COLO668 (cell line): ENCODE data around the gene SMOC2.

Experiments used
- DNase-seq: peaks from one replicate; lab custom pipeline; 2025; ENCODE audit not compliant: unreplicated experiment; lab: John Stamatoyannopoulos, UW

Gene SMOC2, protein sequence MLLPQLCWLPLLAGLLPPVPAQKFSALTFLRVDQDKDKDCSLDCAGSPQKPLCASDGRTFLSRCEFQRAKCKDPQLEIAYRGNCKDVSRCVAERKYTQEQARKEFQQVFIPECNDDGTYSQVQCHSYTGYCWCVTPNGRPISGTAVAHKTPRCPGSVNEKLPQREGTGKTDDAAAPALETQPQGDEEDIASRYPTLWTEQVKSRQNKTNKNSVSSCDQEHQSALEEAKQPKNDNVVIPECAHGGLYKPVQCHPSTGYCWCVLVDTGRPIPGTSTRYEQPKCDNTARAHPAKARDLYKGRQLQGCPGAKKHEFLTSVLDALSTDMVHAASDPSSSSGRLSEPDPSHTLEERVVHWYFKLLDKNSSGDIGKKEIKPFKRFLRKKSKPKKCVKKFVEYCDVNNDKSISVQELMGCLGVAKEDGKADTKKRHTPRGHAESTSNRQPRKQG

DNA sequence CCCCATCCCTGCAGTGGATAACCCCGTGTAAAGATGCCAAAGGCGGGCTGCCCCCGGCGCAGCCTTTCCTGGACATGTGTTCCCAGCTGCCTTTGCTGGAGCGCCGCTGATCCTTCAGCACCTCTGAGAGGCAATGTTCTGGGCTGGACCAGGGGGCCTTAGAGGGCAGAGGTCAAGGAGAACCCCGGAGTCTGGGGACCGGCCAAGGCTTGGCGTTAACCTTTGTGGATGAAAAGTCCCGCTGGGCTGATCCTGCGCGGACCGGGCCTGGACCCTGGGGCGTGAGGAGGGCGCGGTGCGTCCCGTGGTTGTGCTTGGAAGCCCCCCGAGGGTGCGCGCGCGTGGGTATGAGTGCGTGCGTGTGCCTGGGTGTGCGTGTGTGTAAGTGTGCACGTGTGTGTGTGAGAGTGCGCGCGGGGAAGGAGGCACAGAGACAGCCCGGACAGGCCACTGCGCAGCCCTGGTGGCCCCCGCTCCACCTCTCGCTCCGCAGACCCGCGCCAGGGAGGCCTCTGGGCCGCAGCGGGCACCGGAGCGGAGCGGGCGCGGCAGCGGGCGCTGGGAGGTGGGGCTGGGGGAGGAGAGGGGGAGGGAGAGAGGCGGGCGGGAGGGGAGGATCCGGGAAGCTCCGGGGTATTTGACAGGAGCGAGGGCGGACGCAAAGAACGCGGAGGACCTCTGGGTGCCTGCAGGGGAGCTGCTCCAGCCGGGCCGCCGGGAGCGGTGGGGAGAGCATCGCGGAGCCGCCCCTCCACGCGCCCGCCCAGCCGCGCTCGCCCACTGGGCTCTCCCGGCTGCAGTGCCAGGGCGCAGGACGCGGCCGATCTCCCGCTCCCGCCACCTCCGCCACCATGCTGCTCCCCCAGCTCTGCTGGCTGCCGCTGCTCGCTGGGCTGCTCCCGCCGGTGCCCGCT is at the start of gene SMOC2:
TSS of gene SMOC2 (plus strand) at position 665 of the 914 bp plus-strand sequence. CDS start at position 852, 187 bp downstream.
- DNase-seq = peak; percentile 73

DNA sequence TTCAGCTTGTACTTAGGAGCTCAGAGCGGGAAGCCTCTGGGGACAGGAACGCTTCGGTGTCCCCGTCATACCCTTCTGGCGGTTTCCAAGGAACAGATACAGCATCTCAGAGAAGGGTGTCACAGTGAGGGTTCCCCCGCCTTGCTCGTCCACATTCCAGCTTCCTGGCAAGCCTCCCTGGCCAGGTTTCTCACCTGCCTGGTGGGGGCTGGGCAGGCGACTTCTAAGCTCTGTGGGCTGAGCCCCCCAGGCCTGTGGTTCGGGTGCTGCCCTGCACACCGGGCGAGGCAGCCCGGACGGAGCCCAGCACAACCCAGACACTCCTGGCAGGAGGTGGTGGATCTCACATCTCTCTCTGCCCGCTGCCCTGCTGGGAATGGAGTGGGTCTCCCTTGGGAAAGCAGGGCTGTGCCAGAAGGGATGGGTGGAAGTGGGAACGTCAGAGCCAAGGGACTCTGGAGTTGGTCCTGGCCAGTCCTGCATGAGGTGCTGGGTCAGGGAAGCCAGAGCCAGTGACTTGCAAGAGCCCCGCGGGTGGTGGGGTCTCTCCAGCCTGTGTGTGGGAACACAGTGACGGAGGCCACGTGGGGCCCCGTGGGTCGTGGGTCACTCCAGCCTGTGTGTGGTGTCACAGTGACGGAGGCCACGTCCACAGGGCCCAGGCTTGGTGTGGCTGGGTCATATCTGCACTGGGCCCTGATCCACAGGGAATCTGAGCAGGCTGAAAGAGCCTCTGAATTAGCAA is 47.7 kb upstream of the SMOC2 start:
- DNase-seq = no peak

DNA sequence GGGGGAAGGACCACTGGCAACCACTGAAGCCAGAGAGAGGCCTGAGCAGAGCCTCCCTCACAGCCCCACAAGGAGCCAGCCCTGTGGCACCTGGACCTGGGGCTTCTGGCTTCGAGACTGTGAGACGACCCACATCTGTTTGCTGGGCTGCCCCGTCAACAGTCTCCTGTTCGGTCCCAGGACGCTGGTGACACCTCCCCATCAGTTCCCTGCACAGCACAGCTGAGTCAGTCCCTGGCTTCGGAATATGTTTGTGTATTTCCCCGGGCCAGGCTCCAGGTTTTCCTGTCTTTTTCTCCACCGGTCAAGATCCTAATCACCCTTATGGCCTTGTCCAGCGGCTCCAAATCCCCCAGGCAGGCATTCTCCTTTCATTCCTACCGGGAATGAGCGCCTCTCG is 46.4 kb upstream of the SMOC2 start:
- no peak for DNase-seq

DNA sequence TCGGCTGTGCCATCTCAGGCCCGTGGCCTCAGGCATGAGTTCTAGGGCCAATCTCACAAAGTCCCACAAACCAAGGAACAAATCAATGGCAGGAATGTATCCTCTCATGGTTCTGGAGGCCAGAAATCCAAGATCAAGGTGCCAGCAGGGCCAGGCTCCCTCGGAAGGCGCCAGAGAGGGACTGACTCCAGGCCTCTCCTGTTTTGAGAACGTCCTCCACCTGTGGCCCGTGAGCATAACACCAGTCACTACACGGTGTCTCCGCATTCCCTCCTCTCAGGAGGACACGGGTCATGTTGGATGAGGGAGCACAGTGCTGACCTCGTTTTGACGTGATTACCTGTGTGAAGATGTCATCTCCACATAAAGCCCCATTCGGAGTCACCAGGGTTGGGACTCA is 45.0 kb upstream of the SMOC2 start:
- DNase-seq = no peak

DNA sequence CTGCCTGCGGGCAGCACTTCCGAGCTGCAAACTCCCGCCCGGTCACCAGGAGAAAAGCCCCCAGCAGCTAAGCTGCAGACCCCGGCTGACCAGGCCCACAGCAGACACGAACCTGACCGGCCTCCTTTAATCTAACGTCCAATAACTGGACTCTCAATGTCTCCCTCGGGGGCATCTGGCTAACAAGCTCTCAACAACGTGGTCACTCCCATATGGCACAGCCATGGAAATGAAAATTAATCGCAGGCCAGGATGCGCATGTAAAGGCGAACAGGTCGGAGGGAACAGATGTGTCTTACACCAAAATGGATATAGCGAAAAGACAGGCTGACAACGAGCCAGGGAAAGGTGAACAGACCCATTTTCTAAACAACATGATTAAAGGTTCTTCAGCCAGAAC is 44.4 kb upstream of the SMOC2 start:
- DNase-seq = no peak

DNA sequence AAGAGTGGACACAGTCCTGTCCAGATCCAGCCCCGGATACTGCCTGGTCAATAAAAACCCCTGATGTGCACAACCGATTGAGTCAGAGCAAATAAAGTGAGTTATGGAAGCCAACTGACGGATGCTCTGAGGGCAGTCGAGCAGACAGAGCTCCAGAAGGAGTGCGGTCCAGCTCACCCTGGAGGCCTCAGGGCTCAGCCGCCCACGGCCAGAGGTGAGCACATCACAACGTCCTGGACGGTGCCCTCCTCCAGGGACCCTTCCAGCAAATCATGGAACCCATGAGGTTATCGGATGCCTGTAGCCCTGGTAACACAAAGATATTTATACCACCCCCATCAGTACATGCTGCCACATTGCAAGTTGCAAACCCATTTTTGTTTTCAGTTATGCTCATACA is 44.0 kb upstream of the SMOC2 start:
- DNase-seq = no peak

DNA sequence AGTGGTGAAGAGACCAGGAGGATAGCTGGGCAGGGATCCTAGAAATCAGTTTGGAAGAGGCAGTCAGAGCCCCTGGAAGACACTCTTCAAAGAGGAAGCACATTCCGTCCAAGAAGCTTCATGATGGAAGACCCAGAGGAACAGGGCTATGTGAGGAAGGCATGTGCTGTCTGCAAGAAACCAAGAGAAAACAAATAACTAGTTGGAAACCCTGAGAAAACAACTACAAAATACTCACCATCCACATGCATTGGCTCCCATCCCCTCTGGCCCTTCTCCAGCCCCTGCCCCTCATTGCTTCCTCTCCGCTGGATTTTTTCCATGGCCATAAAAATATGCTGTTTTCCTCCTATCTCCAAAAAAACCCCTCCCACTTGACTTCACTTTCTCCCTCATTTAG is 40.9 kb upstream of the SMOC2 start:
- DNase-seq = no peak

DNA sequence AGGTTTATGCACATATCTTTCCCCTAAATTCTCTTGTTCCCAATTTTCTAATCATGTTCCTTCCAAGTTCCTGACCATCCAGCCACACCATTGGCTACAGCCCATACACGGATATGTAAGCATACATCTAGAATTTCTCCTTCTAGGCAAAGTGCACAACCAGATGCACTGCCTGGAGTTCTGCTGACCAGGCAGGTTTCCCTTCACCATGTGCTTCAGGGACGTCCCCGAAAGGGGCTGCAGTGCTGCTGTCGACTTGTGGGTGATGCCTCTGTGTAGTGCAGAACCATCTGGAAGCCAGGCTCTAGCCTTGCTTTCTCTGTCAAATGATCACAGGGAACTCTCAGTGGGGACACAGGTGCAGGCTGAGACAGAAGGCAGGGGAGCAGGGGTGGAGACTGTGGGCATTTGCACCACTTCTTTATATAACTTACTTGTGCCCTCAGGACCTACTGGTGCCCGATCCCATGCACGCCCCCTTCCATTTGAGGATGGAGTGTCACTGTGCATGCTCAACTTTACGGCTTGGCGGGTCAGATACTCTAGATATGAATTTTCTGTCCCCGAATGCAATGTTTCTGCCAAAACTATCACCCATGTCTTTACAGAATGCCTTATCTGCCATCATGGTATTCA is 37.5 kb upstream of the SMOC2 start:
- no peak for DNase-seq

DNA sequence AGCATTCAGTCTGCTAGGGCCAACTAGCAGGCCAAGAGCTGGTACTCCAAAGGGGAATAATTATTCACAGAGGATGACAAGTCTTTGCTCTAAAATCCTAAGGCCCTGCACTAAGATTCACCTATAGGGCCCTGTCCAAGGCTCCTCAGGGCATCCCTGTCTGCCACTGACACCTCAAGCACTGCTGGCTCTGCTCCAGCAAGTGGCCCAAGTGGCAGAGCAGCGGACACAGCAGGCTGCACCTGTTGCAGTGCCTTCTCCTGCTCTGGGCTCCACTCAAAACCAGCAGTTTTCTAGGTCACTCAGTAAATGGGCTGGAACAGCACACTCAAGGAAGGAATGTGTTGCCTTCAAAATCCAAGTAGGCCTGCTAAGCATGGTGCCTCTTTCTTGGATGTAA is 36.4 kb upstream of the SMOC2 start:
- DNase-seq = no peak

DNA sequence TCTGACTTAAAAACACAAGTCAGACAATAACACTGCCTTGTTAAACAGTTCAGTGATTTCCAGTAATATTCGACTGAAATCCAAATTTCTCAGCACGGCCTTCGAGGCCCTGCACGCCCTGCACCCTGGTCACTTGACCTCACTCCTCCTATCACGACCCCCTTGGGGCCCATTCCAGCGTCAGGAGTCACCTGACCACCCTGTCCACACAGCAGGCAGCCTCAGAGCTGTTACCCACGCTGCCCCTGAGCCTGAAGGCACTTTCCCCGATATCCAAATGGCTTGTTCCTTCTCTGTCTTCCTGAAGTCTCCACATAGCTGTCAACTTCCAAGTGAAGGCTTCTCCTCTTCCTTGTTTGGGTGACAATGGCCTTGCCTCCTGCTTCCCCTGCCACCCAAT is 33.1 kb upstream of the SMOC2 start:
- no peak for DNase-seq

DNA sequence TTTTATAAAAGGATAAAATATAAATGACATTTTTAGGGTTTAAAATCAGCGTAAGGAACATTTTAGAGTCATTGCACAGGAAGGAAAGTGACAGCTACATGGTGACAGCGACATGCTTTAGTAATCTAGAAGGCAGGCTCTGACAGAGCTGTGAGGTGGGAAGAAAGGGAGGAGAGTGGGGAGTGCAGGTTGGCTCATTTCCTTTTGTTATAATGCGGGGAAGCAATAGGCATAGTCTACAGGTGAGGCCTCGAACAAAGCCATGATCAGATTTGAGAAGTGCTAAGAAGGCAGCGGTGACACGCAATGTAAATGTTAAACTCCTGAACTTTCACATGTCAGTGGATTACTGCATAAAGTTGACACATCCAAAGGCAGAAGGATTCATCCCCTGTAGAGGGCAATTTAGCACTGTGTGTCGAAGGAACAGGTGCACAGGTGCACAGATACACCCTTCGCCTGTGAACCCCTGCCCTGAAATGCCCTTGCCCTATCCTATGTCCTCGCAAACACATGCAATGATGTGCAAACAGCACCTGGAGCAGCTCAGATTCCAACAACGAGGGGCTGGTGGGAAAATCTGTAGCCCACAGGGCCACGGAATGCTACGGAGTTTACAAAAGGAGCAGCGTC is 32.4 kb upstream of the SMOC2 start:
- peak; percentile 10 for DNase-seq

DNA sequence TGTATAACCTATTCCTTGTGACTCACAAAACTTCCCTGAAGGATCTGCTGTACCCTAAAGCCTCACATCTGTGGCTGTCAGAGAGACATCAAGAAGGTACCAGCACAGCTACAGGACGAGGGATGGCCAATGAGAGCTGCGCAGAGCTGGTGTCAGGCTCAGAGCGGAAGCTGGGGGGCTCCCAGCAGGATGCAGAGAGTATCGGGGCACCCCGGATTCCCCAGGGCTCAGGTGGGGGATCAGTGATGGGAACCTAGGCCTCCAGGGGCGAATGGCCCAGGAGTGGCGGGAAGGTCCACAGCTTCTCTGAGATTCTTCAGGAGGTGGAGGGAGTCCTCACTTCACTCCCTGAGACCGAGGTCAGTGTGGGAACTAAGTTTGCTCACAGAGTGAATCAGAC is 30.9 kb upstream of the SMOC2 start:
- DNase-seq = no peak

DNA sequence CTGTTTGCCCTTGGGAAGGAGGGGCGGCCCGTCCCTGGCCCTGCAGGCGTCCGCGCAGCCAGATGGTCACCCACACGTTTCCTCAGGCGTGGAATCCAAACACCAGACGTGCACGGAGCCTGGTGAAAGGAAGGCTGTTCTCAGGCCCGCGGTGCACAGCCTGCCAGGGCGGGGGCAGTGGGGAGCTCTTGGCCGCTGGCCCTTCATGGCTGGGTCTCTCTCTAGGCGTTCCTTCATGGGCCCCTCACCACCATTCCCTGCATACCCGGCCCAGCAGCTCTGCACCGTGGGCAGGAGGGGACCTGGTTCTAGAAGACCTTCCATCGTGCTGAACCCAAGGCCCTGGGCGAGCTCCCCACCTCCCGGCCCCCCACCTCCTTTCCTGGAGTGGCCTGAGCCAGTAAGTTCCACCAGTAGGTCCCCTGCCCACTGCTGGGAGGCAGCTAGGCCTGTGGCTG is 30.4 kb upstream of the SMOC2 start:
- DNase-seq = no peak

DNA sequence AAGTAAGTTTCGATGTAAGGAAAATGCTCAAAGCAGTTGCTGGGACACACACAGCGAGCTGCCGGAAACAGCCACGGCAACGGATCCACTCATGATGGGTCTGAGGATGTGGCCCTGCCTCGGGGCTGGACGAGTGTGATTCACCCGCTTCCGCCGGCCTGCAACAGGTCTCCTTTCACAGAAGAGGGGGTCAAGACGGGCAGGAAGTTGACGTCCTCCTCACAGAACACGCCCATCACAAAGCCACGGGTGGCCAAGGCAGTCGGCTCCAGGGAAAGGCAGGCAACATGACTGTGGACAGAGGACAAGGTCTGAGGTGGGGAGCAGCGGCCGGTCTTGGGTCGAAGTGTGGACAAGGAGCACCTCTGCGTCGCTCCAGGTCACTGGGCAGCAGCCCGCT is 29.9 kb upstream of the SMOC2 start:
- DNase-seq = no peak

DNA sequence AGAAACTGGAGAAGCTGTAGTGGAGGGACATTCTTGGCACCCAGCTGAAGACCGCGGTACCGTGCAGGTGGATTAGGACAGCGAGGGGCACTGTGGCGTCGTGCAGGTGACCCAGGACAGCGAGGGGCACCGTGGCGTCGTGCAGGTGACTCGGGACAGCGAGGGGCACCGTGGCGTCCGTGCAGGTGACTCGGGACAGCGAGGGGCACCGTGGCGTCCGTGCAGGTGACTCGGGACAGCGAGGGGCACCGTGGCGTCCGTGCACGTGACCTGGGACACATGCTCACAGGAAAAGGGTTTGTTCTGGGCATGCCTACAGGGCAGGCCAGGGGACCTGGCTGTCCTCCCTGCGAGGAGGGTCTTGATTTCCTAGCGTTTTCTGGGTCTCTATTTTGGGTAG is 29.2 kb upstream of the SMOC2 start:
- DNase-seq = no peak

DNA sequence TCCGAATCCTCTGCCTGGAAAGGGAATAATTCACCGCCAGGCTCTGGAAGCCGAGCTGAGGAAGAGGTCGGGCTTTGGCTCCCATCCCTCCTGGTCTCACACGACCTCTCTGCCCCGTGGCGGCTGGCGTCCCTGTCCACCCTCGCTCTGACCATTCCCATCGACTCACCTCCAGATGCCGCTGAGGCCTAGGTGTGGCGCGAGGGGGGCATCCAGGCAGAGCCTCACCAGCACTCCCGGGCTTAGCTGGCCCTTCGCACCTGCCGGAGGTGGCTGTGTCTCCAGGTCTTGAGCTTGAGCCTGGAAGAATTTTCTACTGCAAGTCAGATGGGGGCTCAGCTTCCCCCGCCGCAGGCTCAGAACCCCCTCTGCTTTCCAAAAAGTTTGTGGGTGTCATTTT is 28.5 kb upstream of the SMOC2 start:
- no peak for DNase-seq

DNA sequence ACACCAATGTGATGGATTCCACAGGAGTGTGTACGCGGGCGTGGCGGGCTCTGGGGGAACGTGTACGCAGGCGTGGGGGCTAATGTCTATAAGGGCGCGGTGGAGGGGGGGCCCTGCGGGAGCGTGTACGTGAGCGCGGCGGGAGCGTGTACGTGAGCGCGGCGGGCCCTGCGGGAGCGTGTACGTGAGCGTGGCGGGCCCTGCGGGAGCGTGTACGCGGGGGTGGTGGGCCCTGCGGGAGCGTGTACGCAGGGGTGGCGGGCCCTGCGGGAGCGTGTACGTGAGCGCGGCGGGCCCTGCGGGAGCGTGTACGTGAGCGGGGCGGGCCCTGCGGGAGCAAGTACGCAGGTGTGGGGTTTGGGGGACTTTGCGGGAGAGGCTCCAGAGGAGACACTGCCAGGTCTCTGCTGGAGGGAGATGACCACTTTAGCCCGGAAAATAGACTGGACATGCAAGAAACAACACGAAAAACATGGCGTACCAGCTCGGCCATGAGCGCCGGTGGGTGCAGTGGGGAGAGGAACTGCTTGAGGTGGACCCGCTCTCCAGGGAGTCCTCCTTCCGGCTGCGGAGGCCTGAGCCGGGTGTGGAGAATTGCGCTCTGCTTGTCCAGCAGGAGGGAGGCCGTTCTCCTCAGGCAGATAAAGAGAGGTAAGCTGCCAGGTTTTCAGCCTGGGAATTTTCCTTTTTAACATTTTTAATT is 27.8 kb upstream of the SMOC2 start:
- no peak for DNase-seq

DNA sequence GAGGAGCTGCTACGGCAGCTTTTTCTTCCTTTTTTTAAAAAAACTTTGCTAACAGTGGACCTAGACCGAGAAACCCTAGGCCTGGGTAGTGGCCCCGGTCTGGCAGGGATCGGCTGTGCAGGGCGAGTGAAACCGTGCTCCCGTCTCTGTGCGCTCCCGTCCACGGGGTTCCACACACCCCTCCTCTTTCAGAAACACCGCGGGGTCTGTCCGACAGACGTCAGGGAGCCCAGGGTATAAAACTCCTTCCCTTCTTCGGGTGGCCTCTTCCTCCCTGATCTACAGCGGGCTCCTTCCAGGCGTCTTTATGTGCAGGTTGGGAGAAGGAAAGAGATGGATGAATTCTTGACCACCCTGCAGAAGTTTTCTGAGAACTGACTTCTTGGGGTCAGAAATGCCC is 27.1 kb upstream of the SMOC2 start:
- no peak for DNase-seq

DNA sequence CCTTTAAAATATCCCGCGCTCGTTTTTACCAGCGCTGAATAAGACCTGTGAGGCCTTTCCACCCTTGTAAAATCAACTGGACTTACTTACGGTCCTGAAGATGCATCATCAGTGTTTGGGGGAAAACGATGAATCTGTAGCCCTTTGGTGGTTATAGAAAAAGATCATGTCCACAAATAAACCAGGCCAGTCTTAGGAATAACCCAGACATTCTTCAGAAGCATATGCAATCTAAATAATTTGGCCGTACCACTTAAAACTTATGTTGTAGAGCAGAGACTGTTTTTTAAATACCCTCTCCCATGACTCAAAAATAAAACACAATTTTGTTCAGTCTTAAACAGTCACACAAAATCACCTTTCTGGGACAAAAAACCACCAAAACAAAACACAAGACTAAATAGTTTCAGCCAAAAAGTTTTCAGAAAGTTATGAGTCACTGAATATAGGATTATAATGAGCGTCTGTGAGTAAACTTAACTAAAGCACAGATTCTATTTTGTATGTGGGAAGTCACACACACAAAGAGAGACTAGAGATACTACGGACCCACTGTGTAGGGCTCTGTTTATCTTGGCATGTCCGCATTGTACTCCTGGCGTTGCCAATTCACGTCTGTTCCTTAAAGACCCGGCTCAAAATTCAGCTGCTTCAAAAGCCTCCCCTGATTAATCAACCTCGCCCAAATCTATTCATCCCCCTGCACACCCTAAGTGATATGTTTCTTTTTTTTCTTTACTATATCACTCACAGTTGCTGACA is 26.5 kb upstream of the SMOC2 start:
- DNase-seq = no peak
